Stimulated activated CD8-positive, alpha-beta memory T cell treated with anti-CD3 and anti-CD28 coated beads, Interleukin-7, amount 100 ng/mL, for 4 hours (primary cell): ENCODE data around the gene MAMLD1.

Experiments used
- DNase-seq, 2 donors: peaks; one replicate each; pipeline ENCODE4 v3.0.0-alpha.2; 2020; ENCODE audit warnings: low read depth in 2 of 2

Gene MAMLD1

DNA sequence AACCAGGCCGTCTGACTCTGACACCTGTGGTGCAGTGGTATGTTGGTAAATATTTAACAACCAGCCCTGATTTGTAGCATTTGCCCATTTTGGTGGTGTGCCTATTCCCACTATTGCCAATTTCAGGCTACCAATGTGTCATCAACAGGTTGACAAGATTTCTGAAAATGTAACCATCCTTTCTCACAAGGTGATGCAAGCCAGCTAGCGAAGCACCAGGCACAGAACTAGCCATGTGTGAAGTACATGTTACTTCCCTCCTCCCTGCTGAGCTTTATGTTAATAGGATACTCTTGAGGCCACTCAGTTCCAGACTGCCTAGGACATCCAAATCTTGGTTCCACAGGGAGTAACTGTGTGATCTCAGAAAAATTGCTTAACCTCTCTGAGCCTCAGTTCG, 7.2 kb upstream of the MAMLD1 start:
- DNase-seq = no peak

DNA sequence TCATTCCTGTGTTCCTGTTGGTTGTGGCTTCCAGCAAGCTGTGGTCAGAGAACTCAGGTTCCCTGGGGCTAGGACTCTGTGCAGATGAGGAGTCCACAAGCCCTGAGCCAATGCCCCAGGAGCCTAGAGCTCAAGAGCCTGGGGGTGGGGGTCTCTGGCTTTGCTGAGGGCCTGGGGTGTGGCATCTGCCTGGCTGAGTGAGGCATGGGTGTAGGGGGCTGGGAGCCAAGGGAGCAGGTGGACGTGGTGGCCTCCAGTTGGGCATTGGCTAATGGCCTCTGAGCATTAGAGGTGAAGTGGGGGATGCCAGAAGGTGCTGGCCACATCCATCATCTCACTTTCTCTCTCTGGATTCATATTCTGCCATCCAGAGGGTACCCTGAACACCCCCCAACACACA, 5.3 kb upstream of the MAMLD1 start:
- DNase-seq = no peak

DNA sequence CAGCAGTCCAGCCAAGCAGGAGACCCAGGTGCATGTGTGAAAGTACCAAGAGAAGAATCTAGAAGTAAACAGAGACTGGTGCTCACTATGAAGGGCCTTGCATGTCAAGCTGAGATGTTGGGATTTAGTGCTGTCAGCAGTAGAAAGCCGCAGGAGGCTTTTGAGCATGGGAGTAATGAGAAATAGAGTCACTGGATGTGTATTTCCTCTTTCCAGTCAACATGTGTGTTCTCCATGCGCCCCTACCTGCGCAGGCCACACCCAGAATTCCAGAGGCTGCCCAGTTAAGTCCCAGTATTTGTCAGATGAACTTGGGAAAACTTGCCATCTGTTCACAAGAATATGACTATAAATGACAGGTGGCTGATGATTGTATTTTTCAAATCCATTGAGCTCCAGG, 4.5 kb upstream of the MAMLD1 start:
- DNase-seq = no peak

- no peak for DNase-seq
These were observed 2.8 kb upstream of the MAMLD1 start for GRCh38 chrX:150360331-150360730.

DNA sequence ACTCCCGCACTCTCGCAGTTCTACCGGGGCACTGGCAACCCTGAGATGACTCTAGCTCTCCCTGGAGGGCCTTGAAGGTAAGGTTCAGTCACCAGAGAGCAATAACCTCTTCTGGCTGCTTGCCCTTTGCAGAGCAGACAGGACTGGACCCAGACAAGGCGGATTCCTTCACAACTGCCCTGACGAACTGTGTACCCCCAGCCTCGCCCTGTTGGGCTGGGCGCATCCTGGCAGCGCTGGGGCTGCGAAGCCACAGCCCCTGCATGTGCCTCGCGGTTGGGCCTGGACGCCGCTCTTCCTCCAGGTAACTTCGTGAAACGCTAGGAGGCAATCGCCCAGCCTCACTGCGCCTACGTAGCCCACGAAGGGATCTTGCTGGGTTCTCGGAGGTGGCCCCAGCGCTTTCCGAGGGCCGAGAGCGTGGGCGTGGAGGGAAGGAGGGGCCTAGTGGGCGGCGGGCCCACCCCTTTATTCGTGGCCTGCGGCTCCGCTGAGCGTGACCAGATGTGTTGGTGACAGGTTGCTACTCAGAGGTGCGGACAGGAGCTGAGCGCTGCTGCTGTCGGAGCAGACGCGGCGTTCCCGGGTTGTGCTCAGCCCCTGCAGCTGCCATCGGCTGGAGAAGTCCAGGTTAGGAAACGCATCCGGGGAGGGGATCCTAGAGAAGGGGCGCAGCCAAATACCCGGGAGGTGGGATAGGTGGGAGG, 1.9 kb upstream of the MAMLD1 start:
- DNase-seq = peak; percentile 9 to 45

GRCh38 chrX:150361777-150362351, 1.3 kb upstream of the MAMLD1 start:
- no peak for DNase-seq

GRCh38 chrX:150363561-150364346, 637 bp downstream of the MAMLD1 start:
- DNase-seq = no peak

DNA sequence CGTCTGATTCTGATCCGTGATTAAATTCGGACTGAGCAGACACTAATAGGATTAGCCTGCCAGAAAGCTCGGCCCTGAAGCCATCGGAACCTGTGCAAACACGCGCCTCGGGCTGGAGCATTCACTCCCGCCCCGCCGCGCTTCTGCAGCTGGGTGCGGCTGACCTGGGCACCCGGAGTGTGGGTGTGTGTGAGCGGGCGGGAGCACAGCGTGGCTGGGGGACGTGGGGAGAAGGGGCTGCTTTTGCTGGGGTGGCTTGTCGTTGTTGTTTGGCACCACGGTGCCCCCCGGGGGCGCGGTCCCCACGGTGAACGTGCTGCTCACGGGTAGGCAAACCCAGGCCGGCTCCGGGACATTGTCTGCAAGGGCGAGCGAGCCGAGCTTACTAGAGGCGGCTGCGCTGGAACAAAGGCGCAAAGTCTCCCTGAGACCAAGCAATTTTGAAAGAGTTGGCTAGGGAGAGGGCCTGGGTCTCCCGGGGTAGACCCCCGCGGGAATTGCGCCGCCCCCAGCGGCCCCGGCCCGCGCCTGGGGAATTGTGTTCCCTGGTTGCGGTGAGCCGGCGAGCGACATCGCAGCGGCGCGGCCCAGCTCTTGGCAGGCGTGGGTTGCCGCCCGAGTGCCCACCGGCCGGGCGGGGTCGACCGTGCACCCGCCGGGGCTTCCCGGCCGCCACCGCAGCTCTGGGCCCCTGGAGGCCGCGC, 1.4 kb downstream of the MAMLD1 start:
- no peak for DNase-seq

- DNase-seq = peak in 1 of 2 donors; percentile 46
These were observed 2.2 kb downstream of the MAMLD1 start for GRCh38 chrX:150365051-150365989.

GRCh38 chrX:150365990-150366911, 3.1 kb downstream of the MAMLD1 start:
- no peak for DNase-seq

GRCh38 chrX:150366951-150367545, 3.9 kb downstream of the MAMLD1 start:
- DNase-seq = no peak

GRCh38 chrX:150370589-150371312, 7.6 kb downstream of the MAMLD1 start:
- DNase-seq = no peak

DNA sequence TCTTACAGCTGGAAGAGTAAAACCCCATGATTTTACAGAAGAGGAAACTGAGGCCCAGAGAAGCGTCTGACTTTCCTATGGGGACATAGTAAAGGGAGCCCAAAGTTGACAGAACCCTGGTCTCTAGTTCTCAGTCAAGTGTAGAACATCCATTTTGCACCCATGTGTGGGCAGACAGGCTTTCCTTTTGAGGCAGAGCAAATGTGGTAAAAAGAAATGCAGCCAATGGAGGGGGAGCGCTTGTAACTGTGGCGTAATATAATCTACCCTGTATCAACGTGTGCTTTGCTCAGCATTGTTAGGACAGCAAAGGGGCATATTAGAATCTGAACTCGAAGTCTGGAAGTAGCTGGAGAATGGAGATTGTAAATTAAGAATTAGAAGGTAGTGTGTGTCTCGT, 8.8 kb downstream of the MAMLD1 start:
- no peak for DNase-seq

DNA sequence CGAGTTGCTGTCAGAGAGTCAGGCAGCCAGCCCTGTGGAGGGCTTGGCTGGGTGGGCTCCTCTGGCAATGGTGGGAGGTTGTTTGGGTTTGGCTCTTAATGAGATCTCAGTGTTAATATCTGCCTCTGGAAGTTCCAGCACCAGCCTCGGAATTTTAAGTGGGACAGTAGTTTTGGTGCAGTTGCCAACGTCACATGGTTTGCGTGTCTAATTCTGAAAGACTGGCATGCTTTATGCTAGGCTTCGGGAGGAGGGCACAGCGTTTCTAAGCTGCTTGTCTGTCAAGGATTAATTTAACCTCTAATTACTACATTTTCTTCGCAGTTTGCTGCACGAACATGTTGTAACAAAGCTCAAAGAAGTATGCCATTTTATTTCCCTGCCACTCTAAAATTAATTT, 9.2 kb downstream of the MAMLD1 start:
- no peak for DNase-seq

- no peak for DNase-seq
These were observed 9.6 kb downstream of the MAMLD1 start for GRCh38 chrX:150372756-150373155.

DNA sequence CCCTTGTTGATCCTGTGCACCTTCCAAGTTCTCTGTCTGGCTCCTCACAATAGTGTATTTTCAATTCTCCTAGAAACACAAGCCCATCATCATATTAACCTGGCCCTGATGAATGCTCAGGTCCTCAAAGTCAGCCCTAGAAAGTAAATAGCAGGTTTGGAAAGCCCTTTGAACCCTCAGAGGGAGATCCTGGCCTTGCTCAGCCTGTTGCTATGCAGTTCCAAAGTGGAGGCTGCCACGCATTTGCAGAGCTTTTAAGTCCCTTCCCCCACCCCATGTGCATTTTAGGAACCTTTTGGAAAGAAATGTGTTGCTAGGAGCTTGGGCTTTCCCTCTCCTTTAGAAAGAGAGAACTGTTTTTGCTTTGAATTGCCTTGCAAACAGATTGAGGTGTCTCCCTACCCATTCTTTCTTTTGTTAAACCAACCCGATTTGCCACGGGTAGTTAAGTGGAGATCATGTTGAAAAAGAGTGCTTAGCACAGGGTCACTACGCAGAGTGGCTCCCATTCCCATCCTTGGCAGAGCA, 12.2 kb downstream of the MAMLD1 start:
- DNase-seq = no peak

- no peak for DNase-seq
These were observed 13.9 kb downstream of the MAMLD1 start for GRCh38 chrX:150377005-150377404.

GRCh38 chrX:150405006-150405405, 41.9 kb downstream of the MAMLD1 start:
- DNase-seq = no peak

DNA sequence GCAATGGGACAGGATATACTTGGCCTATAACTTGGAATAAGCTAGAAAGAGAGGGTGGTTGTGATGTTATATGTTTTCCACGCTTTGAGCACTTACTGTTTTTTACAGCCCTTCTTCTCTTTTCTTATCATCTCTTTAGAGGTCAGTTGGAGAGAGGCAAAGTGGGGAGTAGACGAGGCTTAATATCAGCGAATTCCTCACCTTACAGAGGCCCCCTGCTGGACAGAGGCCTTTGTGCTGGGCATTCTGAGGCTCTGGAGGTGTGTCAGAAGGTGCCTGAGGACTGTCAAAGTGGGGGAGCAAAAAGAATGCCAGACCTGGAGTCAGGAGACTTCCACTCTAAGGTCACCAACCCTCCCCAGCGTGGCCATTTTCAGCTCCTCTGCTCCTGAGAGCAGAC, 42.5 kb downstream of the MAMLD1 start:
- DNase-seq = no peak
